Measurements from ENCODE around the gene TANGO2.

DNA sequence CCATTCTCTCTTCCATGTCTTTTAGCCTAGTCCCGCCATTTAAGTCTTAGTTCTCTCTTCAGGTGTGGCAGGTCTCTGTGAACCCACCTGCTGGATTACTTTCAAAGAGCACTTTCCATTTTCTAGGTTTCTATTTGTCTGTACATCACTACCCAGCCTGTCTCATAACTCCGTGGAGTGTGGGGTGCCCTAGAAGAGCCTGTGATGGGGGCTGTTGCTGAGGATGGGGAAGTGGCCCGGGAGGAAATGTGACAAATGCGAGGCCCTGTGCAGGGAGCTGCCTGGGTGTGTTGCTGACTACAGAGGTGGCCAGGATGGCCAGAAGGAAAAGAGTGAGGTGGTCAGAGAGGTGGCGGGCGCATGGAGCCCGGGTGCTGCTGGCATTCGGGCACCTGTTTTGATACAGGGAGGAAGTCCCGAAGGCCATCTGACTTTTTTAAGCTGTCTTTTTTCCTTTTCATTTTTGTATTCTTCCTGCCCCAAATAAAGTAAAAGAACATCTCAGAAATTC is 69.9 kb downstream of the TANGO2 start:
- TF ChIP-seq ZNF274 (IDR thresholded peaks at IDR 0.05; ENCODE audit: low read depth, low read length) (no peak), YY1 (IDR thresholded peaks at IDR 0.05; ENCODE audit: insufficient read depth, insufficient read length) (no peak), SUZ12 (IDR thresholded peaks at IDR 0.05; ENCODE audit: extremely low read depth, insufficient read depth, insufficient read length) (no peak)
